Measurements from ENCODE around the gene SMCO2. TPM values are rescaled to one million over a fixed set of nuclear protein-coding genes. Genes with fewer than 3 reads are reported as not detected.

SMCO2 gene
- total RNA-seq, 1 experiment from 2014 or later: 1.6 TPM

DNA sequence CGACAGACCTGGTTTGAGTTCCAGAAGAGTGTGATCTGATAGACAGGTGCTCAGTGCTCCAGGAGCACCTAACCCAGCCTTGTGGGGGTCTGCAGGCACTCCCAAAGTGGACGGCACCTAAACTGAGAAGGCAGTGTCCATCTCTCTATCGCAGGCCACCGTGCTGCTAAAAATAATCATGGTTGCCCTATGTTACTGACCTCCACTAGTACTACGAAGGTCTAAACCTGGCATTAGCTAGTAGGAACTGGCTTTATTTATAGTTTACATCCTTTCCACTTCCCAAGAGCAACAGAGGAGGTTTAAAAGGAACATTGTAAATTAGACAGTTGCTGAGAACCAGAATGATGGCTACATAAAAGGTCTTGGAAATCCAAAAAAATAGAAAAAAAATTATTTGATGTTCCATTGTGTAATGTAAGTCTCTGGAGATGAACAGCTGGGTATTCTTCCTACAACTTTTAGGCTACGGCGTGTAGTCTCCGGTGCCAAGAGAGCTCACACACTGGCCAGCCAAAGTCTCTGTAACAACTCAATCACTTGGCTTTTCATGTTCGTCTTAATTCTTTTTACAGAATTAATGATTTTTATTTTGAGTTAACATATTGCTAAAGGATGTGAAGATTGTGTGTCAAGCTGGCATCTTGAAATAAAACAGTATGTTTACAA is 104.8 kb downstream of the SMCO2 start:
- no peak for DNase-seq (ENCODE audit: low read depth)

Other genes starting within 250 kb of the SMCO2 start
- gene STK38L, start 202.4 kb upstream of the SMCO2 start, total RNA-seq (2014; rRNA removed; shearing (Covaris generic)): 13.4 and 23.6 TPM in 2 replicates
- gene BMAL2, start 113.9 kb upstream of the SMCO2 start, total RNA-seq (2014; rRNA removed; shearing (Covaris generic)): 22.8 and 36.0 TPM in 2 replicates
- gene PPFIBP1, start 77.5 kb downstream of the SMCO2 start, total RNA-seq (2014; rRNA removed; shearing (Covaris generic)): 25.3 and 45.4 TPM in 2 replicates
- gene REP15, start 249.7 kb downstream of the SMCO2 start, total RNA-seq (2014; rRNA removed; shearing (Covaris generic)): 1.2 TPM in 1 of 2 replicates, not detected in the other